Measurements from ENCODE around the gene NPFFR2.
"Not testable (repeated sequence)": the region's sequence is repeated elsewhere in the genome, so short reads cannot be mapped to it uniquely, and the experiment has no call there.

Gene NPFFR2

DNA sequence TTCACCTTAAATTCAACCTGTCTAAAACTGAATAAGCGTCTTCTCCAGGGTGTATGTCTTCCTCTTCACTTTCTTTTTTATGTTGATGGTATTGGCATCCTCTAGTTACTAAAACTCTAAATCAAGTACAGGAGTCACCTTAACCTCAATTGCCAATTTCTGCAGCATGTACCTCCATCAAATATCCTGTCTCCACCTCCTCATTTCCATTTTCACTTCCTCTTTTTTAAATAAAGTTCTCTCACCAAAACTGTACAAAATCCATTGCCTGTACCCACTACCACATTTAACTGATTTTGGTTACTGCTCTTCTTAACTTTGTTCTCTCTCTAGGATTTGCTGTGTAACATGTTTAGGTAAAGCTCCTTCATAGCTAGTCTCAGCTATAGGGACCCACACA, 9.2 kb upstream of the NPFFR2 start:
- Histone ChIP-seq H3K27ac (no peak overlapping the region), H3K4me3 (no peak overlapping the region), H3K36me3 (ENCODE audit: insufficient read depth, low read length) (no peaks in the 10 kb centered on the region), H3K9me3 (ENCODE audit: low read depth, low read length) (no peaks in the 10 kb centered on the region), H3K9ac (ENCODE audit: insufficient read length) (no peak overlapping the region)
- TF ChIP-seq POLR2AphosphoS5 (IDR thresholded peaks at IDR 0.05; ENCODE audit: borderline replicate concordance, low read depth, low read length) (no peak), EZH2 (IDR thresholded peaks at IDR 0.05) (no peak), FOXP2 (optimal IDR thresholded peaks at IDR 0.05; ENCODE audit: control extremely low read depth, extremely low read length, insufficient read depth) (no peak)
- no peak for DNase-seq (ENCODE audit: low read depth, low spot score)

DNA sequence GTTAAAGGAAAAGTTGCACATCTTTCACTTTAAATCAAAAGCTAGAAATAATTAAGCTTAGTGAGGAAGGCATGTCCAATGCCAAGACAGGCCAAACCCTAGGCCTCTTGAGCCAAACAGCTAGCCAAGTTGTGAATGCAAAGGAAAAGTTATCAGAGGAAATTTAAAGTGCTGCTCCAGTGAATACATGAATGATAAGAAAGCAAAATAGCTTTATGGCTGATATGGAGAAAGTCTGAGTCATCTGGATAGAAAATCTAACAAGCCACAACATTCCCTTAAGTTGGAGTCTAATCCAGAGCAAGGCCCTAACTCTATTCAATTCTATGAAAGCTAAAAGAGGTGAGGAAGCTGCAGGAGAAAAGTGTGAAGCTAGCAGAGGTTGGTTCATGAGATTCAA, 23.8 kb downstream of the NPFFR2 start:
- no peak overlapping the region for H3K27ac ChIP-seq
- no peak overlapping the region for H3K9ac ChIP-seq (ENCODE audit: insufficient read length)
- no peaks in the 10 kb centered on the region for H3K36me3 ChIP-seq (ENCODE audit: insufficient read depth, low read length)
- no peak overlapping the region for H3K4me3 ChIP-seq
- TF ChIP-seq POLR2AphosphoS5 (IDR thresholded peaks at IDR 0.05; ENCODE audit: borderline replicate concordance, low read depth, low read length) (no peak), EZH2 (IDR thresholded peaks at IDR 0.05) (no peak), FOXP2 (optimal IDR thresholded peaks at IDR 0.05; ENCODE audit: control extremely low read depth, extremely low read length, insufficient read depth) (no peak)
- no peak for DNase-seq (ENCODE audit: low read depth, low spot score)
- H3K9me3 ChIP-seq (ENCODE audit: low read depth, low read length) = no peaks in the 10 kb centered on the region

DNA sequence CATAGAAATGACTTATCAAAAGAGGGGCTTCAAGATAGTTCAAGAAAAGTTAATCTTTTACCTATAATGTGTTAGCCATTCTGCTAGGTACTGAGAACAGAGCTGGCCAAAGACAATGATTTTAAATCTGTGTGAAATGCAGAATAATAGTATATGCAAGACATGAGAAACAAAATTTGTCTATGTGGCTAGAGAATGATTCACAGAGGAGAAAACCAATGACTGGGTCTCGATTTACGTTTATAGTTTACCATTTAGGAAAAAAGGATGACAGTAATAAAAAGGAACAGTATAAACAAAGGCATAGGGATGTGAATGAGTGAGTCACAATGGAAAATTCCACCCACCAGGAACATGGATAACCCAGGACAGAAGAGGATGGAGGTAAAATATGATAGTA, 31.9 kb downstream of the NPFFR2 start:
- Histone ChIP-seq H3K4me3 (no peak overlapping the region), H3K27ac (no peak overlapping the region), H3K36me3 (ENCODE audit: insufficient read depth, low read length) (no peaks in the 10 kb centered on the region), H3K9me3 (ENCODE audit: low read depth, low read length) (0 out of 2 replicates have a peak, but pooled peaks cover 3% of the 10 kb centered on the region), H3K9ac (ENCODE audit: insufficient read length) (no peak overlapping the region)
- TF ChIP-seq EZH2 (IDR thresholded peaks at IDR 0.05) (no peak), FOXP2 (optimal IDR thresholded peaks at IDR 0.05; ENCODE audit: control extremely low read depth, extremely low read length, insufficient read depth) (no peak), POLR2AphosphoS5 (IDR thresholded peaks at IDR 0.05; ENCODE audit: borderline replicate concordance, low read depth, low read length) (no peak)
- DNase-seq (ENCODE audit: low read depth, low spot score) = no peak

DNA sequence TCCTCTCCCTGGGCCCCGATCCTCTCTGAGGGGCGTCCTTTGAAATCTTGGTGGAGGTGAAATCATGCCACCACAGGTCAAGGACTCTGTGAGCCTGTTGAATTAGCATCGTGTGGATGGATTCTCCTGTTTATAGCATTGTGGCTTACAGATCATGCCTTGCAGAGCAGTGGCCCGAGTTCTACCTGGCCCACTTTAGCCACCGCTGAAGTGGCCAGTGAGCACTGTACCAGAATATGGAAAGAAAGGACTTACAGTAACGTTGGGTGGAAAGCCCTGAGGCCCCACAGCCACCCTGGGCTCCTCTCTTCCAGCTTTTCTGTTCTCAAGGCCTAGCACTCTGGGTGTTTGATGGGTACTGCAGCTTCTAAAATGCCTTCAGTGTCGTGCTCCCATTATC, 35.3 kb downstream of the NPFFR2 start:
- no peak overlapping the region for H3K9ac ChIP-seq (ENCODE audit: insufficient read length)
- no peak overlapping the region for H3K4me3 ChIP-seq
- H3K9me3 ChIP-seq (ENCODE audit: low read depth, low read length) = 0 out of 2 replicates have a peak, but pooled peaks cover 3% of the 10 kb centered on the region
- no peak for DNase-seq (ENCODE audit: low read depth, low spot score)
- H3K27ac ChIP-seq = no peak overlapping the region
- no peaks in the 10 kb centered on the region for H3K36me3 ChIP-seq (ENCODE audit: insufficient read depth, low read length)
- TF ChIP-seq FOXP2 (optimal IDR thresholded peaks at IDR 0.05; ENCODE audit: control extremely low read depth, extremely low read length, insufficient read depth) (no peak), EZH2 (IDR thresholded peaks at IDR 0.05) (no peak), POLR2AphosphoS5 (IDR thresholded peaks at IDR 0.05; ENCODE audit: borderline replicate concordance, low read depth, low read length) (no peak)

DNA sequence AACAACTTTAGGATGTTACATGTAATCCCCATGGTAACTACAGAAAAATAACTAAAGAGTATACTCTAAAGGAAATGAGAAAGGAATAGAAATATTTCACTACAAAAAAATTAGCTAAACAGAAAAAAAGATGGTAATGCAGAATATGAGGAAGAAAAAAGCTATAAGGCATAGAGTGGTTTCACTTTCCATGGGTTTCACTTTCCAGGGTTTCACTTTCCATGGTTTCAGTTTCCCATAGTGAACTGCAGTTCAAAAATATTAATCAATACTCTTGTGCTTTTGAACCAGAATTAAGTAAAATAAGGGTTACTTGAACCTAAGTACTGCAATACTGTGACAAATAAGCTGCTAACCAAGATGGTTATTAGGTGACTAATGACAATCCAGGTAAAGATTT, 42.0 kb downstream of the NPFFR2 start:
- Histone ChIP-seq H3K9me3 (ENCODE audit: low read depth, low read length) (no peaks in the 10 kb centered on the region), H3K9ac (ENCODE audit: insufficient read length) (no peak overlapping the region)
- TF ChIP-seq FOXP2 (optimal IDR thresholded peaks at IDR 0.05; ENCODE audit: control extremely low read depth, extremely low read length, insufficient read depth) = no peak

DNA sequence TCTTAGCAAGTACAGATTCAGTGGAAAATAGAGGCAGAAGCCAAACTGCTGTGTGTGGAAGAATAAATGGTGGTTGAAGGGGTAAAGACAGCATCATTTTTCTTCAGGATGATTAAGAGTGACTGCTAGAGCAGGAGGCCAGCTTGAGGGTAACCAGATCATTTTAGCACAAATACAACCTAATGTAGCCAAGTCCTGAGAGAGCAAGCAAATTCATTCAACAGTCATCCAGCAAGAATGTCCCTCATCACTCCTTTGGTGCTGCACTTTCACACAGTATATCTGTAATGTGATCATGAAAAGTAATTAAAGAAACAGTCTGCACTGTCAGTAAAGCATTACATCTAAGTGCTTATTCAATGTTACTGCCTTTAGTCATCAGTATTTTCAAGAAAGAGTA, 44.8 kb downstream of the NPFFR2 start:
- no peak for TF ChIP-seq FOXP2 (optimal IDR thresholded peaks at IDR 0.05; ENCODE audit: control extremely low read depth, extremely low read length, insufficient read depth)
- no peak overlapping the region for H3K4me3 ChIP-seq
- H3K36me3 ChIP-seq (ENCODE audit: insufficient read depth, low read length) = no peaks in the 10 kb centered on the region
- H3K27ac ChIP-seq = no peak overlapping the region
- no peak overlapping the region for H3K9ac ChIP-seq (ENCODE audit: insufficient read length)
- H3K9me3 ChIP-seq (ENCODE audit: low read depth, low read length) = no peaks in the 10 kb centered on the region
- DNase-seq (ENCODE audit: low read depth, low spot score) = no peak

More for the DNA sequence above, 42.0 kb downstream of the NPFFR2 start:
- DNase-seq (ENCODE audit: low read depth, low spot score) = no peak
- no peak overlapping the region for H3K4me3 ChIP-seq
- H3K36me3 ChIP-seq (ENCODE audit: insufficient read depth, low read length) = no peaks in the 10 kb centered on the region
- no peak overlapping the region for H3K27ac ChIP-seq

DNA sequence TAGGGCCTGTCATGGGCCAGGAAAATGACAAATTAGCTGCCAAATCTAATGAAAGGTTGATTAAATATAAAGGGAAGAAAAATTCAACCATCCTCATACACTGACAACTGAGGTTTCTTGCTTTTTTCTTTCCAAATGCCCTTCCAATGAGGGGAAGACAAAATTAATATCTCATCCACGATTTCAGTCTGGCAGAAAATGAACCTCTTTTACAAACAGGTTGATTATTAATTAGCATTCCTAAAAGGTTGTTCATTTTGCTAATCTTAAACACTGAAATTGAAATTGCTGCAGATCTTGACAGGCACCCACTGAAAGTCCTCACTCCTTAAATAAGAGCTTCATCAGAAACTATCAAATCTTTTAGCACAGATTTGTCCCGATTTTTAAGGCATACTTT, 45.5 kb downstream of the NPFFR2 start:
- no peaks in the 10 kb centered on the region for H3K9me3 ChIP-seq (ENCODE audit: low read depth, low read length)
- no peaks in the 10 kb centered on the region for H3K36me3 ChIP-seq (ENCODE audit: insufficient read depth, low read length)
- no peak for DNase-seq (ENCODE audit: low read depth, low spot score)
- H3K4me3 ChIP-seq = no peak overlapping the region
- H3K27ac ChIP-seq = no peak overlapping the region
- TF ChIP-seq FOXP2 (optimal IDR thresholded peaks at IDR 0.05; ENCODE audit: control extremely low read depth, extremely low read length, insufficient read depth) = no peak
- no peak for TF ChIP-seq POLR2AphosphoS5 (IDR thresholded peaks at IDR 0.05; ENCODE audit: borderline replicate concordance, low read depth, low read length)
- TF ChIP-seq EZH2 (IDR thresholded peaks at IDR 0.05) = no peak
- no peak overlapping the region for H3K9ac ChIP-seq (ENCODE audit: insufficient read length)

DNA sequence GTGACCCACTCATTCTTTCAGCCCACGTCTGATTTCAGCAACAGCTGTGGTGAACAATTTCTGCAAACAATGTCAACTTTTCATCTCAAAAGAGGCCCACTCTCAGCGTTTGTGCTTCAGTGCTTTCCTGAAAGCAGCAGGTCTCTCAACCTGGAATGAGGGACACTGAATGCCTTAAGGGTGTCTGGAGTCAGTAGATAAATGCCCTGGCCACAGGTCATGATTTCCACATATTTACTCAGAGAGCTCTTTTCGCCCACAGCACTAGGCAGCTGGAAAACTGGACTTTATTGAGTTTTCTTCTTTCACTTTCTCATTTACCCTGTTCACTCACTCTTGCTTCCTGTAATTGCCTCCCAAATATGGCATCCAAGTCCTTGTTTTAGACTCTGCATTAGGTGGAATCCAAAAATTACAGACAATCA, 52.8 kb downstream of the NPFFR2 start:
- H3K9me3 ChIP-seq (ENCODE audit: low read depth, low read length) = no peaks in the 10 kb centered on the region
- H3K36me3 ChIP-seq (ENCODE audit: insufficient read depth, low read length) = no peaks in the 10 kb centered on the region
- no peak overlapping the region for H3K27ac ChIP-seq
- no peak for DNase-seq (ENCODE audit: low read depth, low spot score)
- no peak overlapping the region for H3K4me3 ChIP-seq
- no peak overlapping the region for H3K9ac ChIP-seq (ENCODE audit: insufficient read length)
- TF ChIP-seq EZH2 (IDR thresholded peaks at IDR 0.05) = no peak
- no peak for TF ChIP-seq FOXP2 (optimal IDR thresholded peaks at IDR 0.05; ENCODE audit: control extremely low read depth, extremely low read length, insufficient read depth)
- no peak for TF ChIP-seq POLR2AphosphoS5 (IDR thresholded peaks at IDR 0.05; ENCODE audit: borderline replicate concordance, low read depth, low read length)

DNA sequence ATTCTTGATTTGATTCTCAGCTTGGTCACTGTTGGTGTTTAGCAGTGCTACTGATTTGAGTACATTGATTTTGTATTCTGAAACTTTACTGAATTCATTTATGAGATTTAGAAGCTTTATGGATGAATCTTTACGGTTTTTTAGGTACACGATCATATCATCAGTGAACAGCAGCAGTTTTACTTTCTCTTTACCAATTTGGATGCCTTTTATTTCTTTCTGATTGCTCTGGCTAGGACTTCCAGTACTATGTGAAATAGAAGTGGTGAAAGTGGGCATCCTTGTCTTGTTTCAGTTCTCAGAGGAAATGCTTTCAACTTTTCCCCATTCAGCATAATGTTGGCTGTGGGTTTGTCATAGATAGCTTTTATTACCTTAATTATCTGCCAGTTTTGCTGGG, 58.8 kb downstream of the NPFFR2 start:
- not testable (repeated sequence) for H3K9ac ChIP-seq (ENCODE audit: insufficient read length); H3K4me3 ChIP-seq; H3K36me3 ChIP-seq (ENCODE audit: insufficient read depth, low read length); H3K27ac ChIP-seq; DNase-seq (ENCODE audit: low read depth, low spot score); H3K9me3 ChIP-seq (ENCODE audit: low read depth, low read length)

Measured in SK-N-MC (cell line).